ENCODE results near the gene MED9.

DNA sequence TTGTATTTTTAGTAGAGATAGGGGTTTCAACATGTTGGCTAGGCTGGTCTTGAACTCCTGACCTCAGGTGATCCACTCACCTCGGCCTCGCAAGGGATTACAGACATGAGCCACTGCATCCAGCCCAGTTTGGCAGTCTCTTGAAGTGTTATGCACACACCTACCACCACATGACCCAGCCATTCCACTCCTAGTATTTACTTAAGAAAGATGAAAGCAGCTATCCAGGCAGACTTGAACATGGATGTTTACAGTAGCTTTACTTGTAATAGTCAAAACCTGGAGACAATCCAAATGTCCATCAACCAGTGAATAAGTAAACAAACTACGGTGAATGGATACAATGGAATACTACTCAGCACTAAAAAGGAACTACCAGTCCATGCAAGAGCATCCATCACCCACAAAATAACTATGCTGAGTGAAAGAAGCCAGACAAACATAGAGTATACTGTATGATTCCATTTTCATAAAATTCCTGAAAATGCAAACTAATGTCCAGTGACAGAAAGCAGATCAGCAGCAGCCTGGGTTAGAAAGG lies 57.2 kb downstream of the MED9 start:
- TF ChIP-seq CTCF (IDR thresholded peaks at IDR 0.05) = no peak
- TF ChIP-seq POLR2A (IDR thresholded peaks at IDR 0.05) = no peak

Data from esophagus squamous epithelium (tissue), 4 donors.